OCI-LY3 (cell line): ENCODE data around the gene NDUFA6.
"Not testable (repeated sequence)": the region's sequence is repeated elsewhere in the genome, so short reads cannot be mapped to it uniquely, and the experiment has no call there.

Experiments
- H2AFZ ChIP-seq: fragments of 200-600, 300-600 bp; shearing (Covaris generic); 2 replicates; pipeline ENCODE4 v1.6.0; 2014; ENCODE audit warnings: antibody characterized with exemption, low read depth, low read length
- H3K27ac ChIP-seq: fragments of 200-600, 300-600 bp; sonication (generic); 2 replicates; pipeline ENCODE4 v1.5.1; 2014; ENCODE audit warnings: mild to moderate bottlenecking, low read length, moderate library complexity, mixed read lengths
- H3K27me3 ChIP-seq: fragments of 200-600, 300-600 bp; sonication (generic); 2 replicates; pipeline ENCODE4 v1.6.1; 2014; ENCODE audit warnings: low read depth, low read length, mixed read lengths
- H3K36me3 ChIP-seq: fragments of 200-600, 300-600 bp; sonication (generic); replicated peaks from 2 replicates; pipeline ENCODE3; 2014; ENCODE audit warnings: low read depth, low read length, mixed read lengths
- H3K4me1 ChIP-seq: fragments of 300-600, 200-600 bp; sonication (generic); 2 replicates; pipeline ENCODE4 v1.6.1; 2014; ENCODE audit warnings: low read length, mixed read lengths
- H3K4me2 ChIP-seq: fragments of 200-600, 300-600 bp; sonication (generic); 2 replicates; pipeline ENCODE4 v1.6.1; 2014; ENCODE audit warnings: low read length, mixed read lengths
- H3K4me3 ChIP-seq: fragments of 300-600, 200-600 bp; sonication (generic); 2 replicates; pipeline ENCODE4 v1.5.1; 2014; ENCODE audit warnings: antibody characterized with exemption, mild to moderate bottlenecking, low read length, moderate library complexity
- H3K79me2 ChIP-seq: fragments of 300-600, 200-600 bp; shearing (Covaris generic); 2 replicates; pipeline ENCODE4 v1.6.1; 2014; ENCODE audit warnings: mild to moderate bottlenecking, low read length, mixed read lengths
- H3K9ac ChIP-seq: fragments of 300-600, 200-600 bp; shearing (Covaris generic); 2 replicates; pipeline ENCODE4 v1.6.0; 2014; ENCODE audit warnings: mild to moderate bottlenecking, low read length, moderate library complexity
- H3K9me3 ChIP-seq: fragments of 200-600, 300-600 bp; shearing (Covaris generic); 2 replicates; pipeline ENCODE4 v1.6.1; 2014; ENCODE audit warnings: low read length, mixed read lengths; ENCODE audit not compliant: insufficient read depth
- H4K20me1 ChIP-seq: fragments of 200-600, 300-600 bp; sonication (generic); 2 replicates; pipeline ENCODE4 v1.6.1; 2016; ENCODE audit warnings: low read length, mixed read lengths; ENCODE audit not compliant: insufficient read depth
- CTCF ChIP-seq: fragments of 200-600, 300-600 bp; sonication (generic); IDR thresholded peaks from 2 replicates; pipeline ENCODE4 v1.5.1; 2014; ENCODE audit warnings: antibody characterized with exemption, low read length, low read depth
- EZH2phosphoT487 ChIP-seq: fragments of 200-600 bp; shearing (Covaris generic); IDR thresholded peaks from 2 replicates; pipeline ENCODE4 v1.6.1; 2018; ENCODE audit warnings: antibody characterized with exemption, mixed run types, low read depth

The NDUFA6 gene

DNA sequence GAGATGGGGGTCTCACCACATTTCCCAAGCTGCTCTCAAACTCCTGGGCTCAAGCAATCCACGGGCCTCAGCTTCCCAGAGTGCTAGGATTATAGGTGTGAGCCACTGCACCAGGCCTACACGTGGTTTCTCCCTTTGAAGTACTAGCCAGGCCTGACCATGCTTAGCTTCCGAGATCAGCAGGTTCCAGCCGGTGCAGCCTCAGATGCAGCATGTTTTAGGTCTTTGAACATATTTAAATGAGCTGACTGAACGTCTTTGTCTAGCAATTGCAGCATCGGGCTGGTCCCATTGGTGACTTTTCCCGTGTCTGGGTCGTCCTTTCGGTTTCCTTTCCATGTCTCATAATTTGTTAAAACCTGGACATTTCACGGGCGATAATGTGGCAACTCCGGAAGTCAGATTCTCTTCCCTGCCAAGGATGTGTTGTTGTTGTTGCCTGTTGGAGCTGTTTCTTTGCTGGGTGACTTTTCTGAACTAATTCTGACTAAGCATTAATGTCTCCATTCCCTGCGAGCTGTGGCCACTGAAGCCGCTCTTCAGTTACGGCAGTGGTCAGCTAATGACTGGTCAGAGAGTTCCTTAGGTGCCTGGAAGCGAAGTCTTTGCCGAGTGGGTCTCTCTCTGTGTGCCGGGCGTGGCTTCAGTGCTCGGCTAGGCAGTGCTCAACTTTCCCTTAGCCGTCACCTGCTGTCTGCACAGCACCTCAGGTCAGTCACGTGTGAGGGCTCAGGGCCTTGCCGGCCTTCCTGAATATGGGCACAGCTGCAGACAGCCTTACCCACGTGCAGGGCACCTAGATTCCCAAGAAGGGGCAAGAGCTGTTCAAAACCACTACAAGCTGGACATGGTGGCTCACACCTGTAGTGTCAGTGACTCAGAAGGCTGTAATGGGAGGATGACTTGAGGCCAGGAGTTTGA is 43.8 kb upstream of the NDUFA6 start:
- no peak for TF ChIP-seq EZH2phosphoT487
- no peak overlapping the region for H3K9ac ChIP-seq
- H3K4me2 ChIP-seq: no peak overlapping the region
- no peaks in the 10 kb centered on the region for H3K9me3 ChIP-seq
- no peak overlapping the region for H3K4me3 ChIP-seq
- no peaks in the 10 kb centered on the region for H3K27me3 ChIP-seq
- H4K20me1 ChIP-seq: no peaks in the 10 kb centered on the region
- H2AFZ ChIP-seq: no peak overlapping the region
- H3K79me2 ChIP-seq: no peaks in the 10 kb centered on the region
- no peak overlapping the region for H3K27ac ChIP-seq
- H3K36me3 ChIP-seq: no peaks in the 10 kb centered on the region
- H3K4me1 ChIP-seq: no peaks in the 10 kb centered on the region

- H3K36me3 ChIP-seq: no peaks in the 10 kb centered on the region
- no peaks in the 10 kb centered on the region for H3K27me3 ChIP-seq
- no peaks in the 10 kb centered on the region for H4K20me1 ChIP-seq
- no peaks in the 10 kb centered on the region for H3K79me2 ChIP-seq
- H3K27ac ChIP-seq: no peak overlapping the region
- no peaks in the 10 kb centered on the region for H3K4me1 ChIP-seq
- H3K4me3 ChIP-seq: no peak overlapping the region
- H3K9ac ChIP-seq: no peak overlapping the region
- no peak overlapping the region for H3K4me2 ChIP-seq
- H2AFZ ChIP-seq: no peak overlapping the region
- H3K9me3 ChIP-seq: no peaks in the 10 kb centered on the region
- TF ChIP-seq CTCF: no peak
- no peak for TF ChIP-seq EZH2phosphoT487
Observed at GRCh38 chr22:42132457-42132856, 41.9 kb upstream of the NDUFA6 start.

DNA sequence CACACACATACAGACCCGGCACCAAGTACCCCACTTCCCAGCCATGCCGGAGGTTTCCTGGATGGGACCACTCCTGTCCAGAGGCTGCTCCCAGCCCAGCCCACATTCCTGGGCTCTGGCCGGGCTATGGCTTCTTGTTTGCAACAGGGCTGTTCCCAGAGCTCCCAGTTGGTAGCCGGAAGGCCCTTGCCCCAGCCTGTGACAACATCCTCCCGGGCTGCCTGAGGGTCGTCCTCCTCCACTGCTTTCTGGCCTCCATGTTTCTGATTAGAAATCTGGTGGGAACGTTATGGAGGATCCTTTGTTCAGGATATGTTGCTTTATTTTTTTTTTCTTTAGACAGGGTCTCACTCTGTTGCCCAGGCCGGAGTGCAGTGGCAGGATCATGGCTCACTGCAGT is 41.0 kb upstream of the NDUFA6 start:
- no peak overlapping the region for H3K9ac ChIP-seq
- H3K36me3 ChIP-seq: no peaks in the 10 kb centered on the region

GRCh38 chr22:42130639-42131431 is 40.3 kb upstream of the NDUFA6 start, which contains the start of gene CYP2D6:
Gene CYP2D6, minus strand, starts transcription at chr22:42130810. Its CDS starts 19 bp downstream, at chr22:42130791.
- not testable (repeated sequence) for H3K79me2 ChIP-seq, H3K4me2 ChIP-seq, H3K9me3 ChIP-seq, H3K9ac ChIP-seq, H4K20me1 ChIP-seq, H3K27me3 ChIP-seq, H3K36me3 ChIP-seq, H3K27ac ChIP-seq, H3K4me3 ChIP-seq, H2AFZ ChIP-seq, H3K4me1 ChIP-seq

More for the DNA sequence above, 41.0 kb upstream of the NDUFA6 start:
- no peaks in the 10 kb centered on the region for H3K79me2 ChIP-seq
- H4K20me1 ChIP-seq: no peaks in the 10 kb centered on the region
- no peak overlapping the region for H3K27ac ChIP-seq
- H3K9me3 ChIP-seq: no peaks in the 10 kb centered on the region
- H3K4me3 ChIP-seq: no peak overlapping the region
- no peaks in the 10 kb centered on the region for H3K27me3 ChIP-seq
- H3K4me1 ChIP-seq: no peaks in the 10 kb centered on the region
- no peak for TF ChIP-seq CTCF
- no peak for TF ChIP-seq EZH2phosphoT487
- no peak overlapping the region for H3K4me2 ChIP-seq
- H2AFZ ChIP-seq: no peak overlapping the region

- not testable (repeated sequence) for H3K4me2 ChIP-seq, H2AFZ ChIP-seq, H3K9ac ChIP-seq, H3K27me3 ChIP-seq, H3K4me3 ChIP-seq, H3K4me1 ChIP-seq, H3K36me3 ChIP-seq, H3K27ac ChIP-seq, H4K20me1 ChIP-seq, H3K9me3 ChIP-seq, H3K79me2 ChIP-seq
Observed at GRCh38 chr22:42130182-42130581, 39.6 kb upstream of the NDUFA6 start.

GRCh38 chr22:42128776-42129694 is 38.5 kb upstream of the NDUFA6 start:
- H3K9ac ChIP-seq, H3K9me3 ChIP-seq, H3K27ac ChIP-seq, H3K4me1 ChIP-seq, H3K36me3 ChIP-seq, H3K4me2 ChIP-seq, H2AFZ ChIP-seq, H3K27me3 ChIP-seq, H4K20me1 ChIP-seq, H3K79me2 ChIP-seq, H3K4me3 ChIP-seq: not testable (repeated sequence)

- not testable (repeated sequence) for H3K4me1 ChIP-seq, H3K9ac ChIP-seq, H3K27ac ChIP-seq, H3K4me3 ChIP-seq, H3K4me2 ChIP-seq, H3K9me3 ChIP-seq, H3K36me3 ChIP-seq, H2AFZ ChIP-seq, H4K20me1 ChIP-seq, H3K27me3 ChIP-seq, H3K79me2 ChIP-seq
Observed at GRCh38 chr22:42128007-42128406, 37.4 kb upstream of the NDUFA6 start.
